SJSA1 (cell line): ENCODE data around the gene EPB41L4B. TPM values are rescaled to one million over a fixed set of nuclear protein-coding genes. Genes with fewer than 3 reads are reported as not detected.
"Not testable (repeated sequence)": the region's sequence is repeated elsewhere in the genome, so short reads cannot be mapped to it uniquely, and the experiment has no call there.

Experiments used
- DNase-seq, 2 experiments: peaks; one replicate each; pipeline ENCODE4 v3.0.0-alpha.2; 2015 to 2020; ENCODE audit warnings: low spot score in 2 of 2, low read depth in 1 of 2
- H3K27ac ChIP-seq: fragments of 250-450 bp; sonication (Bioruptor Pico); 2 replicates; pipeline ENCODE4 v1.5.1; 2020; ENCODE audit warnings: mild to moderate bottlenecking, moderate library complexity
- H3K27me3 ChIP-seq: fragments of 250-450 bp; sonication (Bioruptor Pico); replicated peaks from 2 replicates; pipeline ENCODE4 v1.5.1; 2020; ENCODE audit warnings: mild to moderate bottlenecking, moderate library complexity
- H3K36me3 ChIP-seq: fragments of 250-450 bp; sonication (Bioruptor Pico); 2 replicates; pipeline ENCODE4 v1.5.1; 2020; ENCODE audit warnings: mild to moderate bottlenecking
- H3K4me1 ChIP-seq: fragments of 250-450 bp; sonication (Bioruptor Pico); replicated peaks from 2 replicates; pipeline ENCODE4 v1.6.1; 2021; ENCODE audit warnings: mild to moderate bottlenecking
- H3K4me3 ChIP-seq: fragments of 250-450 bp; sonication (Bioruptor Pico); 2 replicates; pipeline ENCODE4 v1.5.1; 2020; ENCODE audit warnings: mild to moderate bottlenecking
- H3K9me3 ChIP-seq: fragments of 250-450 bp; sonication (Bioruptor Pico); replicated peaks from 2 replicates; pipeline ENCODE4 v1.5.1; 2020; ENCODE audit warnings: mild to moderate bottlenecking
- total RNA-seq: library from RNA; depleted of rRNA; stranded (reverse); fragments of >200 nt; shearing (Covaris generic); gene quantifications from 2 replicates; pipeline ENCODE4 v1.2.3, GENCODE V29; 2014

The EPB41L4B gene
- total RNA-seq, 1 experiment from 2014 or later = 4.1 TPM

- H3K36me3 ChIP-seq = no peaks in the 10 kb centered on the region
- H3K27ac ChIP-seq = no peak overlapping the region
- DNase-seq = no peak
- no peak overlapping the region for H3K4me3 ChIP-seq
- no peaks in the 10 kb centered on the region for H3K27me3 ChIP-seq
- peaks cover 10% of the 10 kb centered on the region for H3K4me1 ChIP-seq
- H3K9me3 ChIP-seq = no peaks in the 10 kb centered on the region
These were observed 89.3 kb downstream of the EPB41L4B start for GRCh38 chr9:109231593-109231992.

GRCh38 chr9:109230277-109230676, 90.6 kb downstream of the EPB41L4B start:
- Histone ChIP-seq H3K27ac (no peak overlapping the region), H3K4me1 (peaks cover 10% of the 10 kb centered on the region), H3K9me3 (no peaks in the 10 kb centered on the region), H3K27me3 (no peaks in the 10 kb centered on the region), H3K36me3 (no peaks in the 10 kb centered on the region), H3K4me3 (no peak overlapping the region)
- no peak for DNase-seq

GRCh38 chr9:109229682-109230081, 91.2 kb downstream of the EPB41L4B start:
- no peak overlapping the region for H3K4me3 ChIP-seq
- DNase-seq = no peak
- no peaks in the 10 kb centered on the region for H3K36me3 ChIP-seq
- peaks cover 10% of the 10 kb centered on the region for H3K4me1 ChIP-seq
- no peaks in the 10 kb centered on the region for H3K27me3 ChIP-seq
- no peaks in the 10 kb centered on the region for H3K9me3 ChIP-seq
- H3K27ac ChIP-seq = no peak overlapping the region

GRCh38 chr9:109228093-109228642, 92.7 kb downstream of the EPB41L4B start:
- no peak overlapping the region for H3K4me3 ChIP-seq
- DNase-seq = no peak

GRCh38 chr9:109225629-109226028, 95.2 kb downstream of the EPB41L4B start:
- H3K27ac ChIP-seq = no peak overlapping the region
- no peaks in the 10 kb centered on the region for H3K36me3 ChIP-seq
- no peak overlapping the region for H3K4me3 ChIP-seq
- no peaks in the 10 kb centered on the region for H3K4me1 ChIP-seq
- no peaks in the 10 kb centered on the region for H3K9me3 ChIP-seq
- no peak for DNase-seq
- no peaks in the 10 kb centered on the region for H3K27me3 ChIP-seq

More at GRCh38 chr9:109228093-109228642, 92.7 kb downstream of the EPB41L4B start:
- H3K4me1 ChIP-seq = peaks cover 10% of the 10 kb centered on the region
- no peaks in the 10 kb centered on the region for H3K36me3 ChIP-seq
- no peaks in the 10 kb centered on the region for H3K9me3 ChIP-seq
- no peaks in the 10 kb centered on the region for H3K27me3 ChIP-seq
- no peak overlapping the region for H3K27ac ChIP-seq

- Histone ChIP-seq H3K4me1 (no peaks in the 10 kb centered on the region), H3K27me3 (no peaks in the 10 kb centered on the region), H3K27ac (no peak overlapping the region), H3K9me3 (no peaks in the 10 kb centered on the region), H3K36me3 (no peaks in the 10 kb centered on the region), H3K4me3 (no peak overlapping the region)
- DNase-seq = no peak
These were observed 96.1 kb downstream of the EPB41L4B start for GRCh38 chr9:109224751-109225150.

GRCh38 chr9:109218242-109218641, 102.6 kb downstream of the EPB41L4B start:
- not testable (repeated sequence) for H3K27ac ChIP-seq, H3K4me1 ChIP-seq, H3K36me3 ChIP-seq, H3K27me3 ChIP-seq, DNase-seq, H3K9me3 ChIP-seq, H3K4me3 ChIP-seq

GRCh38 chr9:109214414-109214813, 106.4 kb downstream of the EPB41L4B start:
- H3K36me3 ChIP-seq = no peaks in the 10 kb centered on the region
- no peaks in the 10 kb centered on the region; the same call in 1 of the 2 replicates for H3K27me3 ChIP-seq
- DNase-seq = no peak
- H3K4me3 ChIP-seq = no peak overlapping the region
- no peak overlapping the region for H3K27ac ChIP-seq
- H3K4me1 ChIP-seq = no peaks in the 10 kb centered on the region
- H3K9me3 ChIP-seq = no peaks in the 10 kb centered on the region

- Histone ChIP-seq H3K4me3 (no peak overlapping the region), H3K9me3 (no peaks in the 10 kb centered on the region), H3K27ac (no peak overlapping the region), H3K27me3 (no peaks in the 10 kb centered on the region; the same call in 1 of the 2 replicates), H3K4me1 (no peaks in the 10 kb centered on the region), H3K36me3 (no peaks in the 10 kb centered on the region)
- no peak for DNase-seq
These were observed 107.4 kb downstream of the EPB41L4B start for GRCh38 chr9:109213285-109214121.

- H3K27ac ChIP-seq = no peak overlapping the region
- no peaks in the 10 kb centered on the region for H3K9me3 ChIP-seq
- no peaks in the 10 kb centered on the region for H3K36me3 ChIP-seq
- no peaks in the 10 kb centered on the region for H3K4me1 ChIP-seq
- H3K4me3 ChIP-seq = no peak overlapping the region
- no peak for DNase-seq
- no peaks in the 10 kb centered on the region; the same call in 1 of the 2 replicates for H3K27me3 ChIP-seq
These were observed 108.1 kb downstream of the EPB41L4B start for GRCh38 chr9:109212768-109213167.

- Histone ChIP-seq H3K9me3 (no peaks in the 10 kb centered on the region), H3K27me3 (no peaks in the 10 kb centered on the region; the same call in 1 of the 2 replicates), H3K4me3 (no peak overlapping the region), H3K36me3 (no peaks in the 10 kb centered on the region), H3K4me1 (no peaks in the 10 kb centered on the region), H3K27ac (no peak overlapping the region)
- no peak for DNase-seq
These were observed 114.2 kb downstream of the EPB41L4B start for GRCh38 chr9:109206670-109207069.

GRCh38 chr9:109205526-109205925, 115.3 kb downstream of the EPB41L4B start:
- no peak for DNase-seq
- no peaks in the 10 kb centered on the region for H3K4me1 ChIP-seq
- H3K27ac ChIP-seq = no peak overlapping the region
- H3K9me3 ChIP-seq = no peaks in the 10 kb centered on the region
- no peak overlapping the region for H3K4me3 ChIP-seq
- no peaks in the 10 kb centered on the region for H3K36me3 ChIP-seq
- H3K27me3 ChIP-seq = no peaks in the 10 kb centered on the region; the same call in 1 of the 2 replicates

GRCh38 chr9:109203761-109204360, 117.0 kb downstream of the EPB41L4B start:
- Histone ChIP-seq H3K27me3 (no peaks in the 10 kb centered on the region), H3K4me3 (no peak overlapping the region), H3K27ac (no peak overlapping the region), H3K4me1 (no peaks in the 10 kb centered on the region), H3K36me3 (no peaks in the 10 kb centered on the region), H3K9me3 (no peaks in the 10 kb centered on the region)
- DNase-seq = no peak

GRCh38 chr9:109199676-109200075, 121.2 kb downstream of the EPB41L4B start:
- DNase-seq = no peak
- no peaks in the 10 kb centered on the region for H3K27me3 ChIP-seq

More at GRCh38 chr9:109199676-109200075, 121.2 kb downstream of the EPB41L4B start:
- H3K4me3 ChIP-seq = no peak overlapping the region
- no peaks in the 10 kb centered on the region for H3K36me3 ChIP-seq
- no peak overlapping the region for H3K27ac ChIP-seq
- H3K9me3 ChIP-seq = no peaks in the 10 kb centered on the region
- H3K4me1 ChIP-seq = no peaks in the 10 kb centered on the region
